ENCODE data around the gene GPRC5A.

GPRC5A gene

GRCh38 chr12:12945591-12945990, 54.2 kb downstream of the GPRC5A start:
- TF ChIP-seq FOXM1 (IDR thresholded peaks at IDR 0.05; ENCODE audit: borderline replicate concordance, low read depth) (no peak), EGR1 (IDR thresholded peaks at IDR 0.05) (no peak), TEAD4 (IDR thresholded peaks at IDR 0.05) (no peak), CREB1 (IDR thresholded peaks at IDR 0.05; ENCODE audit: low read depth) (no peak), RAD21 (IDR thresholded peaks at IDR 0.05; ENCODE audit: low read depth) (no peak), TAF1 (IDR thresholded peaks at IDR 0.05; ENCODE audit: low read depth) (no peak), REST (IDR thresholded peaks at IDR 0.05; ENCODE audit: low read depth) (no peak), YY1 (IDR thresholded peaks at IDR 0.05; ENCODE audit: low read depth) (no peak), EP300 (IDR thresholded peaks at IDR 0.05; ENCODE audit: borderline replicate concordance) (no peak), MAX (IDR thresholded peaks at IDR 0.05) (no peak), ZBTB7A (IDR thresholded peaks at IDR 0.05; ENCODE audit: low read depth) (no peak), NFIC (IDR thresholded peaks at IDR 0.05) (no peak), USF1 (IDR thresholded peaks at IDR 0.05) (no peak), TCF12 (IDR thresholded peaks at IDR 0.05; ENCODE audit: low read depth) (no peak)

GRCh38 chr12:12946686-12947355, 55.5 kb downstream of the GPRC5A start:
- TF ChIP-seq TCF12 (IDR thresholded peaks at IDR 0.05; ENCODE audit: low read depth), result no peak
- TF ChIP-seq EP300 (IDR thresholded peaks at IDR 0.05; ENCODE audit: borderline replicate concordance), result no peak
- TF ChIP-seq REST (IDR thresholded peaks at IDR 0.05; ENCODE audit: low read depth), result no peak
- TF ChIP-seq RAD21 (IDR thresholded peaks at IDR 0.05; ENCODE audit: low read depth), result no peak
- no peak for TF ChIP-seq EGR1 (IDR thresholded peaks at IDR 0.05)
- no peak for TF ChIP-seq CEBPB (IDR thresholded peaks at IDR 0.05)
- TF ChIP-seq TAF1 (IDR thresholded peaks at IDR 0.05; ENCODE audit: low read depth), result no peak

GRCh38 chr12:12947902-12948301, 56.5 kb downstream of the GPRC5A start:
- TF ChIP-seq CREB1 (IDR thresholded peaks at IDR 0.05; ENCODE audit: low read depth) (no peak), YY1 (IDR thresholded peaks at IDR 0.05; ENCODE audit: low read depth) (no peak), REST (IDR thresholded peaks at IDR 0.05; ENCODE audit: low read depth) (no peak), EP300 (IDR thresholded peaks at IDR 0.05; ENCODE audit: borderline replicate concordance) (no peak), RAD21 (IDR thresholded peaks at IDR 0.05; ENCODE audit: low read depth) (no peak), TEAD4 (IDR thresholded peaks at IDR 0.05) (no peak), MAX (IDR thresholded peaks at IDR 0.05) (no peak), ZBTB7A (IDR thresholded peaks at IDR 0.05; ENCODE audit: low read depth) (no peak)

- TF ChIP-seq TCF12 (IDR thresholded peaks at IDR 0.05; ENCODE audit: low read depth) (no peak), REST (IDR thresholded peaks at IDR 0.05; ENCODE audit: low read depth) (no peak), YY1 (IDR thresholded peaks at IDR 0.05; ENCODE audit: low read depth) (no peak)
Measured at GRCh38 chr12:12951504-12951903, 60.1 kb downstream of the GPRC5A start.

Data from Ishikawa (cell line).